ENCODE results near the gene NSMF. TPM values are rescaled to one million over a fixed set of nuclear protein-coding genes. Genes with fewer than 3 reads are reported as not detected.

Gene NSMF
- total RNA-seq, 2 donors from 2014 or later, result 16.2 to 26.2 TPM

GRCh38 chr9:137406876-137407589 lies 52.1 kb downstream of the NSMF start:
- no peaks in the 10 kb centered on the region for H3K9me3 ChIP-seq
- H3K27ac ChIP-seq, result peak overlapping the region; percentile 29 to 66
- H3K4me1 ChIP-seq, result peaks cover 0 to 38% of the 10 kb centered on the region in 2 donors
- no peaks in the 10 kb centered on the region for H3K27me3 ChIP-seq
- no peaks in the 10 kb centered on the region for H3K36me3 ChIP-seq
- peak; percentile 68 to 87 for TF ChIP-seq CTCF (IDR thresholded peaks at IDR 0.05)
- DNase-seq (ENCODE audit: low spot score), result no peak
- H3K4me3 ChIP-seq, result peak overlapping the region; percentile 8 to 54

- Histone ChIP-seq H3K27ac (peak overlapping the region; percentile 29 to 66), H3K4me1 (peaks cover 0 to 32% of the 10 kb centered on the region in 2 donors), H3K36me3 (no peaks in the 10 kb centered on the region), H3K27me3 (no peaks in the 10 kb centered on the region), H3K4me3 (peak overlapping the region in 1 of 2 donors; percentile 54), H3K9me3 (no peaks in the 10 kb centered on the region)
- no peak for DNase-seq (ENCODE audit: low spot score)
- TF ChIP-seq CTCF (IDR thresholded peaks at IDR 0.05), result no peak
These were observed 52.9 kb downstream of the NSMF start for GRCh38 chr9:137406085-137406760.

GRCh38 chr9:137405677-137406081 lies 53.5 kb downstream of the NSMF start:
- no peak for DNase-seq (ENCODE audit: low spot score)
- Histone ChIP-seq H3K27ac (no peak overlapping the region), H3K27me3 (no peaks in the 10 kb centered on the region), H3K9me3 (no peaks in the 10 kb centered on the region), H3K4me1 (peaks cover 0 to 26% of the 10 kb centered on the region in 2 donors), H3K4me3 (no peak overlapping the region), H3K36me3 (no peaks in the 10 kb centered on the region)
- no peak for TF ChIP-seq CTCF (IDR thresholded peaks at IDR 0.05)

GRCh38 chr9:137404961-137405567 lies 54.1 kb downstream of the NSMF start:
- H3K4me1 ChIP-seq, result peaks cover 0 to 23% of the 10 kb centered on the region in 2 donors
- H3K4me3 ChIP-seq, result no peak overlapping the region
- no peaks in the 10 kb centered on the region for H3K9me3 ChIP-seq
- H3K36me3 ChIP-seq, result no peaks in the 10 kb centered on the region
- TF ChIP-seq CTCF (IDR thresholded peaks at IDR 0.05), result no peak
- no peak overlapping the region for H3K27ac ChIP-seq
- no peak for DNase-seq (ENCODE audit: low spot score)
- H3K27me3 ChIP-seq, result no peaks in the 10 kb centered on the region

GRCh38 chr9:137403269-137403668 lies 55.9 kb downstream of the NSMF start:
- no peak overlapping the region for H3K4me3 ChIP-seq
- H3K27ac ChIP-seq, result no peak overlapping the region
- DNase-seq (ENCODE audit: low spot score), result no peak
- H3K36me3 ChIP-seq, result no peaks in the 10 kb centered on the region
- no peaks in the 10 kb centered on the region for H3K27me3 ChIP-seq
- TF ChIP-seq CTCF (IDR thresholded peaks at IDR 0.05), result no peak
- H3K4me1 ChIP-seq, result peaks cover 0 to 23% of the 10 kb centered on the region in 2 donors
- H3K9me3 ChIP-seq, result no peaks in the 10 kb centered on the region
